Neuronal stem cell (in vitro differentiated cells): ENCODE results near the gene NKX2-1.
A peak's percentile ranks its signal among the peaks of the same experiment; 100 is the strongest.

Experiments used
- DNase-seq: peaks from one replicate; pipeline ENCODE4 v3.0.0-alpha.2; 2013; ENCODE audit warnings: low spot score
- H2AFZ ChIP-seq: one replicate; pipeline ENCODE4 v1.6.1; 2013; ENCODE audit warnings: mild to moderate bottlenecking, low read length, inconsistent platforms
- H2AK5ac ChIP-seq: 2 replicates; pipeline ENCODE4 v1.6.1; 2013; ENCODE audit warnings: low read depth, mild to moderate bottlenecking, inconsistent platforms, low read length, moderate library complexity, mixed read lengths
- H2BK120ac ChIP-seq: 2 replicates; pipeline ENCODE4 v1.6.1; 2013; ENCODE audit warnings: low read depth, mild to moderate bottlenecking, inconsistent platforms, low read length, moderate library complexity, mixed read lengths
- H2BK12ac ChIP-seq: one replicate; pipeline ENCODE4 v1.6.1; 2013; ENCODE audit warnings: low read length, inconsistent platforms
- H2BK15ac ChIP-seq: 2 replicates; pipeline ENCODE4 v1.6.1; 2013; ENCODE audit warnings: mild to moderate bottlenecking, low read length, inconsistent platforms, mixed read lengths
- H2BK5ac ChIP-seq: one replicate; pipeline ENCODE4 v1.6.1; 2013; ENCODE audit warnings: inconsistent platforms, mild to moderate bottlenecking, low read length, moderate library complexity
- H3K14ac ChIP-seq: one replicate; pipeline ENCODE4 v1.6.1; 2013; ENCODE audit warnings: low read length, inconsistent platforms
- H3K18ac ChIP-seq: 2 replicates; pipeline ENCODE4 v1.6.1; 2013; ENCODE audit warnings: low read length, inconsistent platforms
- H3K23ac ChIP-seq: 2 replicates; pipeline ENCODE4 v1.6.1; 2013; ENCODE audit warnings: low read depth, mild to moderate bottlenecking, mixed read lengths, low read length, inconsistent platforms; ENCODE audit not compliant: poor library complexity
- H3K27ac ChIP-seq: replicated peaks from 3 replicates; pipeline ENCODE4 v1.5.1; 2013; ENCODE audit warnings: low read length, inconsistent platforms
- H3K27me3 ChIP-seq, 3 experiments: 2 replicates each; pipeline ENCODE4 v1.6.1; 2013; ENCODE audit warnings: low read length in 3 of 3, mild to moderate bottlenecking in 2 of 3, inconsistent platforms in 1 of 3, low read depth in 1 of 3, mixed read lengths in 1 of 3, moderate library complexity in 1 of 3; ENCODE audit not compliant: control insufficient read depth in 3 of 3, insufficient read depth in 3 of 3
- H3K36me3 ChIP-seq, 2 donors: replicated peaks in 1 of 2; 2 replicates each; pipeline ENCODE4 v1.6.1; 2013; ENCODE audit warnings: low read length in 2 of 2; ENCODE audit not compliant: control insufficient read depth in 2 of 2, insufficient read depth in 2 of 2
- H3K4ac ChIP-seq: 2 replicates; pipeline ENCODE4 v1.6.1; 2013; ENCODE audit warnings: inconsistent platforms, mild to moderate bottlenecking, low read length, moderate library complexity
- H3K4me1 ChIP-seq, 2 donors: 1 replicate in 1 of 2; 2 replicates in 1 of 2; pipeline ENCODE4 v1.6.1; 2013; ENCODE audit warnings: low read length in 2 of 2, low read depth in 1 of 2; ENCODE audit not compliant: control insufficient read depth in 2 of 2, insufficient read depth in 1 of 2
- H3K4me2 ChIP-seq: one replicate; pipeline ENCODE4 v1.6.1; 2013; ENCODE audit warnings: mild to moderate bottlenecking, low read length, inconsistent platforms; ENCODE audit not compliant: insufficient read depth, poor library complexity, severe bottlenecking
- H3K4me3 ChIP-seq, 2 donors: 2 replicates each; pipeline ENCODE4 v1.5.1; 2013; ENCODE audit warnings: low read length in 2 of 2, mild to moderate bottlenecking in 2 of 2, inconsistent platforms in 1 of 2, moderate library complexity in 1 of 2
- H3K79me1 ChIP-seq: one replicate; pipeline ENCODE4 v1.6.1; 2013; ENCODE audit warnings: low read depth, mild to moderate bottlenecking, inconsistent platforms, low read length, moderate library complexity
- H3K9ac ChIP-seq: one replicate; pipeline ENCODE4 v1.6.1; 2013; ENCODE audit warnings: mild to moderate bottlenecking, low read depth, low read length, inconsistent platforms; ENCODE audit not compliant: poor library complexity
- H3K9me3 ChIP-seq, 2 donors: replicated peaks in 1 of 2; 2 replicates each; pipeline versions ENCODE3 to v1.6.1; 2013; ENCODE audit warnings: low read length in 2 of 2, mild to moderate bottlenecking in 2 of 2, inconsistent platforms in 1 of 2, low read depth in 1 of 2, mixed read lengths in 1 of 2, moderate library complexity in 1 of 2; ENCODE audit not compliant: control insufficient read depth in 2 of 2, insufficient read depth in 1 of 2
- H4K8ac ChIP-seq: one replicate; pipeline ENCODE4 v1.6.1; 2013; ENCODE audit warnings: low read depth, mild to moderate bottlenecking, inconsistent platforms, low read length, moderate library complexity
- H4K91ac ChIP-seq: one replicate; pipeline ENCODE4 v1.6.1; 2013; ENCODE audit warnings: low read length, low read depth, mild to moderate bottlenecking, inconsistent platforms; ENCODE audit not compliant: poor library complexity
- WGBS, 2 donors: extraction: QIAGEN DNeasy Blood & Tissue Kit; methylation state at CpG; one replicate each; pipeline ENCODE4 v1.1.7; 2013; ENCODE audit warnings: missing lambda C conversion rate in 2 of 2, mixed read lengths in 1 of 2; ENCODE audit not compliant: insufficient read length in 2 of 2, insufficient replicate concordance in 1 of 2; ENCODE audit errors: extremely low coverage in 2 of 2; 5-methylcytosine and 5-hydroxymethylcytosine counted together

The NKX2-1 gene

DNA sequence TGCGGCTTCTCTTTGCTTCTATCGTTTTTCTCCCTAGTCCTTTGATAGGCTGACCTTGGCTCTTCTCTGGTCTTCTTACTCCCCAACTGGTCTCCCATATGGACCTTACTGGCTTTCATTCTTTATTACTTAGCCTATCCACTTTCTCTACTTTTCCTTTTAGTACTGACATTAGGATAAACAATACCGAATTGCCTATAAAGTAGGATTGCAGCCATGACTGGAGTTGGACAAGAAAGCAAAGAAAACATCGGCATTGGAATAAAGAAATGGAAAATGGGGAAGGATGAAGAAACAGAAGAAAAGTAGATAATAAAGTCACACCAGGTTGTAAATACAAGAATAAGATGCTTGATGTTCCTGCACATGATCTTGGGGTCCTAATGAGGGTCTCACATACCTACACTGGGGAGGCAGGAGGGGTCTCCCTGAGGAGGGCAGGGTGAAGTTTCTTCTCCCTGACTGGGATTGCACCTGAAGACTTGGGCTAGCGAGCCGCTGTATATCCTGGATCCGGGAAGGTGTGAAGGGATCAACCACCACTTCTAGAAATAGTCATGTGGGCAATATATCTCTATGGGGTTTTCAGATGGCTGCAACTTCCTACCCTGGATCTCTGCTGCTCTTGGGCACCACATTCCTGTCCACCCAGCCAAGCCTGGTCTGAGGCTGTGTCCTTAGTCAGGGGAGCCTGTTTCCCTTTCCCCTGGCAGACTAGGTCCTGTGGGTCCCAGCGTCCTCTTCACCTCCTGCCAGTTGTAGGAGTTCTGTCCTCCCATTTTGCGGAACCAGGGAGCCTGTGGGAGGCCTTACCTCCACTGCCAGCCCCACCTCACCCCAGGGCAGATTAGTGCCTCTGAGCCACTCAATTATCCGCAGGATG is 13.1 kb downstream of the NKX2-1 start:
- Histone ChIP-seq H2BK120ac (no peak overlapping the region), H3K9ac (no peak overlapping the region), H3K4me1 (peaks cover 0 to 5% of the 10 kb centered on the region in 2 donors), H2BK5ac (no peak overlapping the region), H2BK15ac (no peak overlapping the region), H2BK12ac (no peak overlapping the region), H3K79me1 (no peaks in the 10 kb centered on the region), H4K91ac (no peak overlapping the region), H3K36me3 (no peaks in the 10 kb centered on the region), H3K23ac (no peak overlapping the region), H3K4ac (no peak overlapping the region), H3K9me3 (peaks cover 0 to 9% of the 10 kb centered on the region in 2 donors), H3K27ac (no peak overlapping the region), H3K4me3 (no peak overlapping the region), H4K8ac (no peak overlapping the region), H3K14ac (no peak overlapping the region), H3K27me3 (peaks cover 33 to 98% (median 90%) of the 10 kb centered on the region in 3 experiments), H2AK5ac (no peak overlapping the region), H3K4me2 (no peak overlapping the region), H2AFZ (no peak overlapping the region), H3K18ac (no peak overlapping the region)
- no CpG with 5 or more reads among the region's 10 CpGs for WGBS, 2 donors
- no peak for DNase-seq

DNA sequence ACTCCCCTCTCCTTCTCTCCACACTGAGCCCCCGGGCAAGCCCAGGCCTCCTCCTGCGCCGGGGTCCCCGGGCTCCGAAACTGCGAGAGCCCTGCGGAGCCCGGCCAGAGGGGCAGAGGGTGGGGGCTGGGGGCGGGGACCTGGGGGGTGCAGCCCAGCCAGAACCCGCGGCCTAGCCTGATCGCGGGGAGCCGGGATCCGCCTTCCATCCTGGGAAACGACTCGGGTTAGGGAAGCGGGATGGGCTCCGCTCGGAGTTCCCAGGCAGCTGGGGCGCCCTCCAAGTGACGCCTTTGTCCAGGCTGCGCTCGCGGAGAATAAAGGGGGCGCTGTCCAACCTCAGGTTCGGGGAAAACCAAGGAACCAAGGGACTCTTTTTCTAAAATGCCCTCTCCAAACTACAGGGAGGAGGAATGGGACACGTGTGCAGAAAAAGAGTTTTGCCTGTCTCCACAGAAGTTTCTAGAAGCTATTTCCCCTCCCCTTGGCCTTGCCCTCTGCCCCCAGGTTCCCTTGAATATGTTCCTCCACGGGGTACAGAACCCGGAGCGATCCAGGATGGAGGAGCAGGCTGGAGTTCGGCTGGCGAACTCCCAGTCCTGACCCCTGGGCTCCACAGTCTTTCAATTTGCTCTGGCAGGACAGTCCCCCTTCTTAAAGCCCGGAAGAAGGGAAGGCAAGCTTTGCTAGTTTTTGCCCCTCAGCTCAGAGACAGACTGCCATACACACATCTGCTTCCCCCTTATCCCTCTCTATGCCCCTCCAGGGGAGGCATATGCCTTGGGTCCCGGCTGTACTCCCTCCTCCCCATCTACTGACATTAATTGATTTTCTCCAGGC is 13.9 kb downstream of the NKX2-1 start:
- H3K27ac ChIP-seq: no peak overlapping the region
- H4K91ac ChIP-seq: no peak overlapping the region
- H3K4me2 ChIP-seq: peak overlapping the region; percentile 50
- WGBS, 2 donors: no CpG with 5 or more reads among the region's 35 CpGs
- no peak overlapping the region for H3K14ac ChIP-seq
- H3K4me3 ChIP-seq: no peak overlapping the region
- H3K4me1 ChIP-seq: peaks cover 0 to 5% of the 10 kb centered on the region in 2 donors
- no peak overlapping the region for H2AK5ac ChIP-seq
- no peak overlapping the region for H3K23ac ChIP-seq
- H2BK5ac ChIP-seq: no peak overlapping the region
- DNase-seq: no peak
- H2BK15ac ChIP-seq: no peak overlapping the region
- no peaks in the 10 kb centered on the region for H3K79me1 ChIP-seq
- no peak overlapping the region for H4K8ac ChIP-seq
- no peak overlapping the region for H3K4ac ChIP-seq
- peaks cover 32 to 98% (median 91%) of the 10 kb centered on the region in 3 experiments for H3K27me3 ChIP-seq
- peak overlapping the region; percentile 44 for H3K18ac ChIP-seq
- no peak overlapping the region for H3K9ac ChIP-seq
- H2AFZ ChIP-seq: no peak overlapping the region
- no peaks in the 10 kb centered on the region for H3K36me3 ChIP-seq
- H3K9me3 ChIP-seq: peaks cover 0 to 9% of the 10 kb centered on the region in 2 donors
- no peak overlapping the region for H2BK12ac ChIP-seq
- no peak overlapping the region for H2BK120ac ChIP-seq

DNA sequence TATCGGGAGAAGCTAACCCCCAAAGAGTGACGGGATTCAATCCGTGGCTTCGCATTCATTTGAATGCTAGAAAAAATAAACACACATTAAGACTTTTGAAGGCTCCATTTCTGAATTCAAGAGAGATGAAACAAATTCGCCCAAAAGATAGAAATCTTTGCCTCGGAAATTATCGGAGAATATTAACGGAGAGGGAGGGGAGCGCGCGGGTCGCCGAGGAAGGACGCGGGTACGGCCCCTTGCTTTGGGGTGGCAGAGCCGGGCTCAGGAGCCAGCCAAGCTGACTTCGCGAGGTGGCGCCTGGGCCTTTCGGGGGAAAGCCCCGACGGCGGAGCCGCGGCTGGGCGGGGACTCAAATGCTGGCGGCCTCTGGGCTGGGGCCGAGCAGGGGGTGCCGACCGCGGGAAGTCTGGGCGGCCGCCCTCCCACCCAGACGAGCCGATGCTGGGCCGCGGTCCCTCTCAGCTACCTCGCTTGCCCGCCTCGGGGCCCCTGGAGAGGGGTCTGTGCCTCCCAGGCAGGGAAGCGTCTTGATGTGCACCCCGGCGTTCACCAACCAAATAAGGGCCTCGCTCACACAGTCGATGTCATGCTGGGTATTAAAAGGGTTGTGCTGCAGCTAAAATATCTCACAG is 14.7 kb downstream of the NKX2-1 start:
- Histone ChIP-seq H2BK120ac (no peak overlapping the region), H2BK15ac (no peak overlapping the region), H4K91ac (no peak overlapping the region), H3K4me1 (peaks cover 0 to 5% of the 10 kb centered on the region in 2 donors), H3K14ac (no peak overlapping the region), H3K27ac (no peak overlapping the region), H3K23ac (no peak overlapping the region), H3K9ac (no peak overlapping the region), H2AFZ (no peak overlapping the region), H2BK5ac (no peak overlapping the region), H3K18ac (no peak overlapping the region), H3K79me1 (no peaks in the 10 kb centered on the region), H3K4me3 (no peak overlapping the region), H4K8ac (no peak overlapping the region), H3K36me3 (no peaks in the 10 kb centered on the region), H2AK5ac (no peak overlapping the region), H2BK12ac (no peak overlapping the region), H3K9me3 (peaks cover 0 to 9% of the 10 kb centered on the region in 2 donors), H3K27me3 (peaks cover 32 to 98% (median 85%) of the 10 kb centered on the region in 3 experiments), H3K4me2 (peak overlapping the region; percentile 50), H3K4ac (no peak overlapping the region)
- no CpG with 5 or more reads among the region's 46 CpGs for WGBS, 2 donors
- DNase-seq: no peak
